ENCODE measurements around the gene TMEM59.
A peak's percentile ranks its signal among the peaks of the same experiment; 100 is the strongest.
"Not testable (repeated sequence)": the region's sequence is repeated elsewhere in the genome, so short reads cannot be mapped to it uniquely, and the experiment has no call there.

The TMEM59 gene

GRCh38 chr1:53994516-53994915 is 58.5 kb downstream of the TMEM59 start:
- not testable (repeated sequence) for H3K4me3 ChIP-seq (ENCODE audit: low read depth in 1 of 2, low read length in 2 of 2); H3K36me3 ChIP-seq (ENCODE audit: insufficient read depth, low read length); H3K4me1 ChIP-seq (ENCODE audit: insufficient read depth, low read length); H3K27ac ChIP-seq (ENCODE audit: low read depth, low read length); H3K9ac ChIP-seq (ENCODE audit: low read length); H3K27me3 ChIP-seq (ENCODE audit: control insufficient read depth in 1 of 2, insufficient read depth in 2 of 2, low read length in 2 of 2); H3K9me3 ChIP-seq (ENCODE audit: low read length)

- Histone ChIP-seq H3K36me3 (ENCODE audit: insufficient read depth, low read length) (no peaks in the 10 kb centered on the region), H3K9ac (ENCODE audit: low read length) (no peak overlapping the region), H3K27me3 (ENCODE audit: control insufficient read depth in 1 of 2, insufficient read depth in 2 of 2, low read length in 2 of 2) (no peaks in the 10 kb centered on the region), H3K4me3 (ENCODE audit: low read depth in 1 of 2, low read length in 2 of 2) (no peak overlapping the region), H3K27ac (ENCODE audit: low read depth, low read length) (no peak overlapping the region), H3K4me1 (ENCODE audit: insufficient read depth, low read length) (no peaks in the 10 kb centered on the region), H3K9me3 (ENCODE audit: low read length) (no peaks in the 10 kb centered on the region)
These were observed 60.7 kb downstream of the TMEM59 start for GRCh38 chr1:53992085-53992874.

- no peak overlapping the region for H3K4me3 ChIP-seq (ENCODE audit: low read depth in 1 of 2, low read length in 2 of 2)
- no peaks in the 10 kb centered on the region for H3K27me3 ChIP-seq (ENCODE audit: control insufficient read depth in 1 of 2, insufficient read depth in 2 of 2, low read length in 2 of 2)
- peaks cover 4% of the 10 kb centered on the region for H3K4me1 ChIP-seq (ENCODE audit: insufficient read depth, low read length)
- H3K9ac ChIP-seq (ENCODE audit: low read length) = no peak overlapping the region
- no peak overlapping the region for H3K27ac ChIP-seq (ENCODE audit: low read depth, low read length)
- H3K36me3 ChIP-seq (ENCODE audit: insufficient read depth, low read length) = no peaks in the 10 kb centered on the region
- no peaks in the 10 kb centered on the region for H3K9me3 ChIP-seq (ENCODE audit: low read length)
These were observed 65.1 kb downstream of the TMEM59 start for GRCh38 chr1:53987880-53988279.

GRCh38 chr1:53986458-53986857 is 66.5 kb downstream of the TMEM59 start:
- no peaks in the 10 kb centered on the region for H3K27me3 ChIP-seq (ENCODE audit: control insufficient read depth in 1 of 2, insufficient read depth in 2 of 2, low read length in 2 of 2)
- no peak overlapping the region for H3K4me3 ChIP-seq (ENCODE audit: low read depth in 1 of 2, low read length in 2 of 2)

GRCh38 chr1:53984726-53985125 is 68.3 kb downstream of the TMEM59 start:
- no peak overlapping the region for H3K27ac ChIP-seq (ENCODE audit: low read depth, low read length)
- no peaks in the 10 kb centered on the region for H3K36me3 ChIP-seq (ENCODE audit: insufficient read depth, low read length)
- peaks cover 8% of the 10 kb centered on the region for H3K4me1 ChIP-seq (ENCODE audit: insufficient read depth, low read length)
- no peaks in the 10 kb centered on the region for H3K27me3 ChIP-seq (ENCODE audit: control insufficient read depth in 1 of 2, insufficient read depth in 2 of 2, low read length in 2 of 2)
- no peak overlapping the region for H3K9ac ChIP-seq (ENCODE audit: low read length)
- H3K4me3 ChIP-seq (ENCODE audit: low read depth in 1 of 2, low read length in 2 of 2) = peak overlapping the region in 1 of 2 donors; percentile 18
- H3K9me3 ChIP-seq (ENCODE audit: low read length) = no peaks in the 10 kb centered on the region

More at GRCh38 chr1:53986458-53986857, 66.5 kb downstream of the TMEM59 start:
- Histone ChIP-seq H3K27ac (ENCODE audit: low read depth, low read length) (no peak overlapping the region), H3K36me3 (ENCODE audit: insufficient read depth, low read length) (no peaks in the 10 kb centered on the region), H3K9ac (ENCODE audit: low read length) (no peak overlapping the region), H3K4me1 (ENCODE audit: insufficient read depth, low read length) (peaks cover 8% of the 10 kb centered on the region), H3K9me3 (ENCODE audit: low read length) (no peaks in the 10 kb centered on the region)

GRCh38 chr1:53982763-53983104 is 70.3 kb downstream of the TMEM59 start:
- H3K4me1 ChIP-seq (ENCODE audit: insufficient read depth, low read length) = peaks cover 8% of the 10 kb centered on the region
- H3K9ac ChIP-seq (ENCODE audit: low read length) = no peak overlapping the region
- no peaks in the 10 kb centered on the region for H3K9me3 ChIP-seq (ENCODE audit: low read length)
- H3K27ac ChIP-seq (ENCODE audit: low read depth, low read length) = peak overlapping the region; percentile 28
- no peaks in the 10 kb centered on the region for H3K36me3 ChIP-seq (ENCODE audit: insufficient read depth, low read length)
- no peaks in the 10 kb centered on the region for H3K27me3 ChIP-seq (ENCODE audit: control insufficient read depth in 1 of 2, insufficient read depth in 2 of 2, low read length in 2 of 2)
- peak overlapping the region; percentile 47 to 68 for H3K4me3 ChIP-seq (ENCODE audit: low read depth in 1 of 2, low read length in 2 of 2)

GRCh38 chr1:53982034-53982762 is 70.8 kb downstream of the TMEM59 start:
- H3K4me1 ChIP-seq (ENCODE audit: insufficient read depth, low read length) = peaks cover 8% of the 10 kb centered on the region
- no peaks in the 10 kb centered on the region for H3K27me3 ChIP-seq (ENCODE audit: control insufficient read depth in 1 of 2, insufficient read depth in 2 of 2, low read length in 2 of 2)
- no peaks in the 10 kb centered on the region for H3K9me3 ChIP-seq (ENCODE audit: low read length)
- H3K4me3 ChIP-seq (ENCODE audit: low read depth in 1 of 2, low read length in 2 of 2) = peak overlapping the region; percentile 47 to 68
- peak overlapping the region; percentile 28 for H3K27ac ChIP-seq (ENCODE audit: low read depth, low read length)
- H3K9ac ChIP-seq (ENCODE audit: low read length) = no peak overlapping the region
- H3K36me3 ChIP-seq (ENCODE audit: insufficient read depth, low read length) = no peaks in the 10 kb centered on the region

- Histone ChIP-seq H3K4me1 (ENCODE audit: insufficient read depth, low read length) (peaks cover 8% of the 10 kb centered on the region), H3K27me3 (ENCODE audit: control insufficient read depth in 1 of 2, insufficient read depth in 2 of 2, low read length in 2 of 2) (no peaks in the 10 kb centered on the region), H3K9ac (ENCODE audit: low read length) (no peak overlapping the region), H3K9me3 (ENCODE audit: low read length) (no peaks in the 10 kb centered on the region), H3K36me3 (ENCODE audit: insufficient read depth, low read length) (no peaks in the 10 kb centered on the region), H3K27ac (ENCODE audit: low read depth, low read length) (no peak overlapping the region), H3K4me3 (ENCODE audit: low read depth in 1 of 2, low read length in 2 of 2) (no peak overlapping the region)
These were observed 71.8 kb downstream of the TMEM59 start for GRCh38 chr1:53981220-53981619.

GRCh38 chr1:53979712-53980450 is 73.1 kb downstream of the TMEM59 start:
- Histone ChIP-seq H3K27ac (ENCODE audit: low read depth, low read length) (no peak overlapping the region), H3K36me3 (ENCODE audit: insufficient read depth, low read length) (no peaks in the 10 kb centered on the region), H3K4me1 (ENCODE audit: insufficient read depth, low read length) (peaks cover 8% of the 10 kb centered on the region), H3K9ac (ENCODE audit: low read length) (no peak overlapping the region), H3K27me3 (ENCODE audit: control insufficient read depth in 1 of 2, insufficient read depth in 2 of 2, low read length in 2 of 2) (no peaks in the 10 kb centered on the region), H3K9me3 (ENCODE audit: low read length) (no peaks in the 10 kb centered on the region), H3K4me3 (ENCODE audit: low read depth in 1 of 2, low read length in 2 of 2) (no peak overlapping the region)
